HEK293T (cell line): ENCODE results near the gene TXNRD1.

Experiments
- CTCF ChIA-PET: fragments of 350-600 bp; formaldehyde crosslinking; extraction: SDS; loops from one replicate; lab custom pipeline; 2021; ENCODE audit warnings: antibody characterized with exemption, inconsistent platforms; lab: Yijun Ruan, JAX
- POLR2A ChIA-PET: fragments of 350-600 bp; formaldehyde crosslinking; extraction: SDS; loops from one replicate; lab custom pipeline; 2020; ENCODE audit warnings: antibody characterized with exemption, inconsistent platforms; lab: Yijun Ruan, JAX
- DNase-seq: peaks from one replicate; pipeline ENCODE4 v3.0.0; 2012; ENCODE audit warnings: mixed read lengths; ENCODE audit errors: extremely low spot score
- ARNT ChIP-seq: fragments of 450-650 bp; IDR thresholded peaks from 2 replicates; pipeline ENCODE4 v1.6.1; 2017; ENCODE audit warnings: mild to moderate bottlenecking
- BHLHE40 ChIP-seq: fragments of 450-650 bp; IDR thresholded peaks from 2 replicates; pipeline ENCODE4 v1.6.1; 2016; ENCODE audit warnings: mild to moderate bottlenecking, moderate library complexity, borderline replicate concordance
- CTBP1 ChIP-seq: fragments of 450-650 bp; IDR thresholded peaks from 2 replicates; pipeline ENCODE4 v1.6.1; 2016; ENCODE audit warnings: borderline replicate concordance
- ELF4 ChIP-seq: fragments of 450-650 bp; IDR thresholded peaks from 2 replicates; pipeline ENCODE4 v1.6.1; 2017; ENCODE audit warnings: antibody characterized with exemption
- FOXA1 ChIP-seq: fragments of 450-650 bp; IDR thresholded peaks from 2 replicates; pipeline ENCODE4 v1.6.1; 2016; ENCODE audit warnings: mild to moderate bottlenecking
- FOXK2 ChIP-seq: fragments of 450-650 bp; IDR thresholded peaks from 2 replicates; pipeline ENCODE4 v1.6.1; 2016; ENCODE audit warnings: mild to moderate bottlenecking
- FOXM1 ChIP-seq: fragments of 450-650 bp; IDR thresholded peaks from 2 replicates; pipeline ENCODE4 v1.6.1; 2017; ENCODE audit warnings: mild to moderate bottlenecking, borderline replicate concordance
- HDGF ChIP-seq: fragments of 450-650 bp; IDR thresholded peaks from 2 replicates; pipeline ENCODE4 v1.6.1; 2017; ENCODE audit warnings: antibody characterized with exemption, borderline replicate concordance
- L3MBTL2 ChIP-seq: fragments of 450-650 bp; conservative IDR thresholded peaks from 2 replicates; pipeline ENCODE4 v1.6.1; 2016; ENCODE audit warnings: mild to moderate bottlenecking
- LEF1 ChIP-seq: fragments of 450-650 bp; IDR thresholded peaks from 2 replicates; pipeline ENCODE4 v1.6.1; 2017; ENCODE audit warnings: mild to moderate bottlenecking, borderline replicate concordance
- NFRKB ChIP-seq: fragments of 450-650 bp; IDR thresholded peaks from 2 replicates; pipeline ENCODE4 v1.6.1; 2016; ENCODE audit warnings: mild to moderate bottlenecking, moderate library complexity
- SP1 ChIP-seq: fragments of 450-650 bp; IDR thresholded peaks from 2 replicates; pipeline ENCODE4 v1.6.1; 2017
- SUZ12 ChIP-seq: fragments of 450-650 bp; IDR thresholded peaks from 2 replicates; pipeline ENCODE4 v1.6.1; 2016; ENCODE audit warnings: mild to moderate bottlenecking
- TARDBP ChIP-seq: fragments of 450-650 bp; IDR thresholded peaks from 2 replicates; pipeline ENCODE4 v1.6.1; 2016
- ZNF384 ChIP-seq: fragments of 450-650 bp; IDR thresholded peaks from 2 replicates; pipeline ENCODE4 v1.6.1; 2016
- TF ChIP-seq, protein P1 (sequence below): fragments of 450-650 bp; IDR thresholded peaks from 2 replicates; pipeline ENCODE4 v1.6.1; 2016

TXNRD1 gene

DNA sequence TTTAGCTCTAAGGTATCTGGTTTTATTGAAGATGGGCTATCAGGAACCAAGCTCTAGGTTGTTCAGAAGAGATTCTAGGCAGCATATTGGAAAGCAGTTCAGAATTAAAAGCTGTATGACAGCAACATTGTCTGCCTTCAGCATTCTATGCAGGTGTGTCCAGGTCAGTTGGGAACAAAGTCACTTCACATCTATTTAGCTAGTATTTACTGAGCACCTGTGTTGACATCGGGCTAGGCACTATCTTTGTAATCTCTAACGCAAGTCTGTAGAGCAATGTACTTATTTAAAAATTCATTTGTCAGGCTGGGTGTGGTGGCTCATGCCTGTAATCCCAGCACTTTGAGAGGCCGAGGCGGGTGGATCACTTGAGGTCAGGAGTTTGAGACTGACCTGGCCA lies 81.1 kb downstream of the TXNRD1 start:
- no peak for DNase-seq
- TF ChIP-seq, protein P1, sequence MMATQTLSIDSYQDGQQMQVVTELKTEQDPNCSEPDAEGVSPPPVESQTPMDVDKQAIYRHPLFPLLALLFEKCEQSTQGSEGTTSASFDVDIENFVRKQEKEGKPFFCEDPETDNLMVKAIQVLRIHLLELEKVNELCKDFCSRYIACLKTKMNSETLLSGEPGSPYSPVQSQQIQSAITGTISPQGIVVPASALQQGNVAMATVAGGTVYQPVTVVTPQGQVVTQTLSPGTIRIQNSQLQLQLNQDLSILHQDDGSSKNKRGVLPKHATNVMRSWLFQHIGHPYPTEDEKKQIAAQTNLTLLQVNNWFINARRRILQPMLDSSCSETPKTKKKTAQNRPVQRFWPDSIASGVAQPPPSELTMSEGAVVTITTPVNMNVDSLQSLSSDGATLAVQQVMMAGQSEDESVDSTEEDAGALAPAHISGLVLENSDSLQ: no peak
- TF ChIP-seq NFRKB: no peak
- no peak for TF ChIP-seq LEF1
- TF ChIP-seq CTBP1: no peak
- no peak for TF ChIP-seq ELF4
- TF ChIP-seq FOXK2: no peak
- no peak for TF ChIP-seq FOXM1
- no peak for TF ChIP-seq FOXA1
- no peak for TF ChIP-seq SP1
- TF ChIP-seq TARDBP: no peak
- no peak for TF ChIP-seq ZNF384
- TF ChIP-seq SUZ12: no peak
- no peak for TF ChIP-seq HDGF
- CTCF ChIA-PET: interaction anchor here (0.6 to 1.5 kb wide), 3 partner anchors 10 to 163 kb away, joined by 3 read pairs; no protein-coding TSS in a partner anchor
- POLR2A ChIA-PET: interaction anchor here (1.2 kb wide), 1 partner anchor 9 kb away, joined by 5 read pairs; no protein-coding TSS in a partner anchor

DNA sequence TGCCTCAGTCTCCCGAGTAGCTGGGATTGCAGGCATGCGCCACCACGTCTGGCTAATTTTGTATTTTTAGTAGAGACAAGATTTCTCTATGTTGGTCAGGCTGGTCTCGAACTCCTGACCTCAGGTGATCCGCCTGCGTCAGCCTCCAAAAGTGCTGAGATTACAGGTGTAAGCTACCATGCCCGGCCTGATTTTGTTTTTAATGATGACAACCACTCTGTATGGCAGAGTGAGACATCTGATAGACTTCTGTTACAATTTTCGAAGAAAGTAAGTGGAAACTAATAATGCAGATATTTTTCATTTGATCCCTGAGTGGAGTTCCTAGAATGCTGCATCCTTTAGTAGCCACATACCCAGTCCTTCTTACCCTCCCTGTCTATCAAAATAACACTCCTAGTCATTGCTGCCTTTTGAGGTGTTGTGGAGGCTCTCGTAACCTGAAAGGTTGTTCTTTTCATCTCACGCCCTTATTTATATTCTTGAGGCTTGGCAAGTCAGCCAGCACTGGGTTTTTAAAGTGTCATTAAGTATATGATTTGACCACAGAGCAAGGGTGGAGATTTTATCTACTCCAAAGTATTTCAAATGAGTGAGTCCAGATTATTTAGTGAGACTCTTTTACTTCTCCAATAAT lies 82.0 kb downstream of the TXNRD1 start:
- POLR2A ChIA-PET: interaction anchor here (1.5 kb wide), 1 partner anchor 10 kb away, joined by 6 read pairs; no protein-coding TSS in a partner anchor
- TF ChIP-seq BHLHE40 (no peak), HDGF (no peak), ELF4 (no peak), FOXA1 (no peak), FOXM1 (no peak), FOXK2 (no peak), ARNT (no peak), NFRKB (no peak), TARDBP (no peak)
- TF ChIP-seq, protein P1: no peak
- CTCF ChIA-PET: no interaction called here
- DNase-seq: no peak

DNA sequence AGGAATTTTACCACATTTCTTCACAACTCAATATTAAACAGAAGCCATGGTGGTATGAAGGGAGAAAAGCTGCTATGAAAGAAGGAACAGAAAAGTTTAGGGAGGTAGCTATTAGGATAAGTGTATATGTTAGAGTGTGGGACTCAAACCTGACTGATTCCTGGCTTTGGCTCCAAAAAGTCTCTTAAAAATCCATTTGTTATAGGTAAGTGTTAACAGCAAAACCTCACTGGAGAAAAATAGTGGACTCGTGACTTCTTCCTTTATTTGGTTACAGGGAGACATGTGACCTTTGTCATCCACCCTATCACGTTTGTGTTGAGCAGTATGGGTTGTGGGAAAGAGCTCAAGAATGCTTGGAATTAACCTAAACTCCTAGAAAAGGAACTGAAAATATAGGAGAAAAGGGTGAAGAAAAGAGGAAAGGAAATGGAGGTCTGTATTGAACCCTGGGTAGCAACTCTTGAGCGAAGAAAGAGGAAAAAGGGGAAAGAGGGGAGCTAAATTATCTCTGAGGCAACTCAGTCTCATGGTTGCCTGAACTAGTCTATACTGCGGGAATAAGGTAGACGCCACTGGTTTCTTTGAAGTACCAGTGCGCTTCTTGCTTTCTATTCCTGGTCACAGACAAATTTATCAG lies 84.4 kb downstream of the TXNRD1 start:
- CTCF ChIA-PET: no interaction called here
- TF ChIP-seq FOXA1: no peak
- TF ChIP-seq BHLHE40: no peak
- no peak for TF ChIP-seq ARNT
- TF ChIP-seq ELF4: no peak
- no peak for TF ChIP-seq L3MBTL2
- TF ChIP-seq SUZ12: no peak
- TF ChIP-seq, protein P1: no peak
- no peak for TF ChIP-seq FOXM1
- no peak for TF ChIP-seq NFRKB
- no peak for TF ChIP-seq HDGF
- no peak for TF ChIP-seq ZNF384
- no peak for TF ChIP-seq LEF1
- no peak for TF ChIP-seq SP1
- no peak for TF ChIP-seq CTBP1
- TF ChIP-seq FOXK2: no peak
- POLR2A ChIA-PET: no interaction called here
- DNase-seq: no peak

DNA sequence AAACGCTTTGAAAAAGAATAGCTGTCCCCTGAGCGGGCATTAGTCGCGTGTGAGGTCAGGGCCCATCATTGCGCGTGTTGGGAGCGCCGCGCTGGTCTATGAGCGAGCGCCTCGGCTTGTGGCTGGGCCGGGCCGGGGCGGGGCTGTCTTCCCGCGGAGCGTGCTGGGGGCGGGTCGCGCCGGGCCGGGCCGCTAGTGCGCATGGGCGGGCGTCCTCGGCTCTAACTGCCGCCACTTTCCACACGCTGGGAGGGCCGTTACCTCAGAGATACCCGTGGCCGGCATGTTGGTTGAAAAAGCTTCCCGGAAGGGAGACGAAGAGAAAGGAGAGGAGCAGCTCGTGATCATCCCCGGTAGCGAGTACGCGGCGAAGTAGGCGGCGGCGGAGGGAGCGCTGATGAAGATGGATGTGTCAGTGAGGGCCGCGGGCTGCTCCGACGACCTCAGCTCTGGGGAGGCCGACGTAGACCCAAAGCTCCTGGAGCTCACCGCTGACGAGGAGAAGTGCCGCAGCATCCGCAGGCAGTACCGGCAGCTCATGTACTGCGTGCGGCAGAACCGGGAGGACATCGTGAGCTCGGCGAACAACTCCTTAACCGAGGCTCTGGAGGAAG lies 88.1 kb downstream of the TXNRD1 start, which contains the start of gene EID3:
Gene EID3 (plus strand): TSS at position 202 of the 614 bp plus-strand sequence. CDS start 196 bp downstream, at position 398.
- DNase-seq: no peak
- ChIA-PET CTCF (no interaction called here), POLR2A (interaction anchor here (0.5 to 1.4 kb wide), 2 partner anchors 16 to 26 kb away, joined by 3 to 6 read pairs; no protein-coding TSS in a partner anchor)
- TF ChIP-seq TARDBP (no peak), SUZ12 (no peak), ARNT (no peak), FOXK2 (no peak), NFRKB (no peak)

DNA sequence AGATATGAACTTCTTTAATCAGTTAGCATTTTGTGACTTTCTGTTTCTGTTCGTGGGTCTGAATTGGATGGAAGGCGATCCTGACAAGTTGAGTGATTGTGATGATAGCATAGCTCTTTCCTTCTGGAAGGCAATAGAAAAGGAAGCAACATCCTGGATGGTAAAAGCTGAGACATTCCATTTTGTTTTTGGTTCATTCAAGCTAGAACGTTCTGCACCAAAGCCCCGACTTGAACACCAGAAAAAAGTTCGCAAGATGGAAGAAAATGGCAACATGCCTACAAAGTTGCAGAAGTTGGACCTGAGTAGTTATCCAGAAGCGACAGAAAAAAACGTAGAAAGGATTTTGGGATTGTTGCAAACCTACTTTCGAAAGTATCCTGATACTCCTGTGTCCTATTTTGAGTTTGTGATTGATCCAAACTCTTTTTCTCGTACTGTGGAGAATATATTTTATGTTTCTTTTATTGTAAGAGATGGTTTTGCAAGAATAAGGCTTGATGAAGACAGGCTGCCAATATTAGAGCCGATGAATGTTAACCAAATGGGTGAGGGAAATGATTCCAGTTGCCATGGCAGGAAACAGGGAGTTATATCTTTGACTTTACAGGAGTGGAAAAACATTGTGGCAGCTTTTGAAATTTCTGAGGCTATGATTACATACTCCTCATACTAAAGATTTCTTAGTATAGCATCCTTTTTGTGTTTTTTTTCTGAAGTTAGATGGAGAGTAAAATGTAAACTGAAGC lies 88.9 kb downstream of the TXNRD1 start:
- CTCF ChIA-PET: no interaction called here
- DNase-seq: no peak
- POLR2A ChIA-PET: interaction anchor here (1.4 kb wide), 1 partner anchor 17 kb away, joined by 6 read pairs; no protein-coding TSS in a partner anchor
- TF ChIP-seq ARNT (no peak), CTBP1 (no peak), FOXM1 (no peak)

DNA sequence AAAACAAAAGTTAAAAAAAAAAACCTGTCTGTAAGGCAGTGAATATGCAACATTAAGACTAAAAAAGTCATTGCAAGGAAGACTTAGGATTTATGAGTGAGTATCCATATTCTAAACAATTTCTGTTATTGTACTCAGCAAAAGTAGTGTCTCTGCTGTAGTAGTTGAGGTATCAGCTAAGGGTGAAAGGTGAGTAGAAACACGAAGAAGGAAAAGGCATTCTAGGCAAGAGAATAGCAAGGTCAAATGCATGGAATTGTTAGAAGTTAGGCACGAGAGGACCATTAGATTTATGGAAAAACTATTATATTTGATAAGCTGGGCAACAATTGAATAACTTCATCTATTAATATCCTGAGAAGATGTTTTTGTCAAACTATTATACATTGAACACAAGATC lies 89.8 kb downstream of the TXNRD1 start:
- POLR2A ChIA-PET: no interaction called here
- DNase-seq: no peak
- CTCF ChIA-PET: no interaction called here
- TF ChIP-seq SP1 (no peak), CTBP1 (no peak), LEF1 (no peak), FOXA1 (no peak), L3MBTL2 (no peak), ELF4 (no peak), ZNF384 (no peak), SUZ12 (no peak), ARNT (no peak), FOXM1 (no peak), TARDBP (no peak), NFRKB (no peak), HDGF (no peak), FOXK2 (no peak), BHLHE40 (no peak)
- TF ChIP-seq, protein P1: no peak
